HL-60 (cell line): Measurements from ENCODE around the gene HS3ST2.

ENCODE experiments used
- DNase-seq, 2 experiments: peaks; one replicate each; pipeline ENCODE4 v3.0.0-alpha.2; 2010 to 2020; ENCODE audit warnings: low read depth in 1 of 2, low spot score in 1 of 2
- H3K27ac ChIP-seq: fragments of 250-450 bp; sonication (Bioruptor Pico); replicated peaks from 2 replicates; pipeline ENCODE4 v1.5.1; 2020; ENCODE audit warnings: mild to moderate bottlenecking, moderate library complexity
- H3K27me3 ChIP-seq: fragments of 250-450 bp; sonication (Bioruptor Pico); 2 replicates; pipeline ENCODE4 v1.5.1; 2021; ENCODE audit warnings: mild to moderate bottlenecking, moderate library complexity; ENCODE audit not compliant: insufficient read depth, poor library complexity, severe bottlenecking
- H3K4me3 ChIP-seq: replicated peaks from 2 replicates; pipeline ENCODE4 v1.5.1; 2011; ENCODE audit warnings: mild to moderate bottlenecking, control low read depth, low read length; ENCODE audit not compliant: insufficient read depth
- CTCF ChIP-seq: IDR thresholded peaks from one replicate; pipeline ENCODE4 v1.5.1; 2011; ENCODE audit warnings: low read length, control low read depth, inconsistent platforms; ENCODE audit not compliant: insufficient read depth
- GABPA ChIP-seq: IDR thresholded peaks from 2 replicates; pipeline ENCODE4 v1.6.1; 2012; ENCODE audit warnings: low read depth
- POLR2AphosphoS5 ChIP-seq: IDR thresholded peaks from 2 replicates; pipeline ENCODE4 v1.6.1; 2012; ENCODE audit warnings: low read depth
- REST ChIP-seq: IDR thresholded peaks from 2 replicates; pipeline ENCODE4 v1.6.1; 2012; ENCODE audit warnings: low read depth; ENCODE audit not compliant: insufficient replicate concordance
- SPI1 ChIP-seq: IDR thresholded peaks from 2 replicates; pipeline ENCODE4 v1.6.1; 2012; ENCODE audit warnings: low read depth, mild to moderate bottlenecking, borderline replicate concordance

HS3ST2 gene

GRCh38 chr16:22771551-22771950 is 42.4 kb upstream of the HS3ST2 start:
- no peak for DNase-seq
- no peak overlapping the region for H3K4me3 ChIP-seq
- H3K27ac ChIP-seq, result no peak overlapping the region
- no peaks in the 10 kb centered on the region for H3K27me3 ChIP-seq
- TF ChIP-seq REST (no peak), POLR2AphosphoS5 (no peak), SPI1 (no peak), CTCF (no peak), GABPA (no peak)

GRCh38 chr16:22775220-22775922 is 38.6 kb upstream of the HS3ST2 start:
- no peak overlapping the region for H3K4me3 ChIP-seq
- no peak for TF ChIP-seq CTCF
- TF ChIP-seq POLR2AphosphoS5, result no peak
- TF ChIP-seq GABPA, result no peak
- TF ChIP-seq REST, result no peak
- no peak for TF ChIP-seq SPI1
- no peak for DNase-seq
- no peak overlapping the region for H3K27ac ChIP-seq
- no peaks in the 10 kb centered on the region for H3K27me3 ChIP-seq

- H3K4me3 ChIP-seq, result no peak overlapping the region
- no peak for TF ChIP-seq SPI1
- TF ChIP-seq GABPA, result no peak
- no peak for TF ChIP-seq CTCF
- no peak for TF ChIP-seq POLR2AphosphoS5
- no peak for TF ChIP-seq REST
- no peaks in the 10 kb centered on the region for H3K27me3 ChIP-seq
- H3K27ac ChIP-seq, result no peak overlapping the region
- no peak for DNase-seq
Measured at GRCh38 chr16:22781480-22781879, 32.5 kb upstream of the HS3ST2 start.
